GM23248 (cell line): Measurements from ENCODE around the gene SEMA4D.

Experiments
- EZH2 ChIP-seq: fragments of 200-600 bp; sonication (generic); IDR thresholded peaks from 2 replicates; pipeline ENCODE4 v1.6.1; 2018; ENCODE audit warnings: antibody characterized with exemption, mild to moderate bottlenecking; ENCODE audit not compliant: insufficient read depth, poor library complexity, severe bottlenecking
- EZH2phosphoT487 ChIP-seq: fragments of 200-600 bp; sonication (generic); IDR thresholded peaks from 2 replicates; pipeline ENCODE4 v1.6.1; 2018; ENCODE audit warnings: antibody characterized with exemption, moderate library complexity, mild to moderate bottlenecking, low read depth; ENCODE audit not compliant: insufficient read depth

DNA sequence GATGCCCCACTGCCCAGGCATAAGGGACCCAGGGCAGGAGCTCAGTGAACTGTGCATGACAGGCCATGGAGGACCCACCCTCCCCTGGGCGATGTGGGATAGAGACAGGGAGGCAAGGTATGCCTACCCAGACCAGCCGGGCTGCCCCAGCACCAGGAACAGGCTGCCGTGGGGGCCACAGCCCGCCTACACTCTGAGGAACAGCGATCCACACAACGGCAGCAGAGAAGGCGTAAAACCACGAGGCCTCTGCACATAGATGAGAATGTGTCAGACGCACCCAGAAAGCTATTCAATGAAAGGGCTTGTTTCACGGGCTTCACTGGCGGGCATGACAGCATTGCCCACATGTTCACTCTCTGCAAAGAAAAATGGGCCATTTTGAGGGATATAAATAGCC lies 49.5 kb downstream of the SEMA4D start:
- TF ChIP-seq EZH2 (no peak), EZH2phosphoT487 (no peak)
